ENCODE results near the gene PRELID1.

DNA sequence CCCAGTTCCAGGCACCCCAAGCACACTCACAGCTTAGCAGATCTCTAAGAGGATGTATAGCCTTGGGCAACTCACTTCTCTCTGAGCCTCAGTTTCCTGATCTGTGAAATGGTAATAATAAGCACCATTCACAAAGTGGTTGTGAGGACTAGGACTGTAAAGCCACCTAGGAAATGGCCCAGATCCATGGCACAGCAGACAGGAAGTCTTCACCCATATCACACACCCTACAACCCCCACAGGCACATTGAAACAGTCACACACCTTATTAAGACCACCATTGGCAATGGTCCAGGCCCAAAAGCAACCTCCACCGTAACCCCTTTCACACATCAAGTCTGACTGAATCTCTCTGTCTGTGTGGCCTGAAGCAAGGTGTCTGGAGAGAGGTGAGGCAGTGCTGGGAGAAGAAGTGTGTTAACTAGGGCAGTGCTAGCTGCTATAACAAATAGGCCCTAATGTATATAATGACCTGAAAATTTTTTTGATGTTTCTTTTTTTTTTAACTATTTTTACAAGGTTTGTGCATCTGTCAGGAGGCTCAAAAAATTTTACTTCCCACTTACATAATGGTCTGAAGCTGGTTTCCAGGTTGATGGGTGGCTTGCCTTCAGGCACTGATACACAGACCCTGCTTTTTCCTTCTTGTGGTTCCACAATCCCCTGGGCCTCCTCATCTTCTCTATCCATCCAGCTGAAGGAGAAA lies 51.7 kb downstream of the PRELID1 start:
- TF ChIP-seq CTCF (IDR thresholded peaks at IDR 0.05) (no peak), POLR2A (IDR thresholded peaks at IDR 0.05) (no peak)
